ENCODE measurements around the gene ZFAND3.

ZFAND3 gene

GRCh38 chr6:37897818-37898515 is 78.4 kb downstream of the ZFAND3 start:
- DNase-seq, result no peak

- DNase-seq, result no peak
Observed at GRCh38 chr6:37903351-37904340, 84.1 kb downstream of the ZFAND3 start.

- no peak for DNase-seq
Observed at GRCh38 chr6:37904590-37904989, 85.1 kb downstream of the ZFAND3 start.

- DNase-seq, result no peak
Observed at GRCh38 chr6:37906121-37906520, 86.6 kb downstream of the ZFAND3 start.

- DNase-seq, result no peak
Observed at GRCh38 chr6:37910998-37911397, 91.5 kb downstream of the ZFAND3 start.

GRCh38 chr6:37913210-37913609 is 93.7 kb downstream of the ZFAND3 start:
- DNase-seq, result no peak

- no peak for DNase-seq
Observed at GRCh38 chr6:37915463-37915862, 95.9 kb downstream of the ZFAND3 start.

- no peak for DNase-seq
Observed at GRCh38 chr6:37916149-37916548, 96.6 kb downstream of the ZFAND3 start.

GRCh38 chr6:37916675-37917074 is 97.1 kb downstream of the ZFAND3 start:
- DNase-seq, result no peak

GRCh38 chr6:37917566-37917965 is 98.0 kb downstream of the ZFAND3 start:
- no peak for DNase-seq

GRCh38 chr6:37919417-37920157 is 100.1 kb downstream of the ZFAND3 start:
- no peak for DNase-seq

- no peak for DNase-seq
Observed at GRCh38 chr6:37920667-37921066, 101.1 kb downstream of the ZFAND3 start.

GRCh38 chr6:37922563-37922962 is 103.0 kb downstream of the ZFAND3 start:
- no peak for DNase-seq

- no peak for DNase-seq
Observed at GRCh38 chr6:37923514-37923913, 104.0 kb downstream of the ZFAND3 start.

GRCh38 chr6:37926661-37927060 is 107.1 kb downstream of the ZFAND3 start:
- no peak for DNase-seq

- no peak for DNase-seq
Observed at GRCh38 chr6:37928217-37928616, 108.7 kb downstream of the ZFAND3 start.

- no peak for DNase-seq
Observed at GRCh38 chr6:37930288-37930971, 110.9 kb downstream of the ZFAND3 start.

- no peak for DNase-seq
Observed at GRCh38 chr6:37931066-37931465, 111.5 kb downstream of the ZFAND3 start.

- no peak for DNase-seq
Observed at GRCh38 chr6:37934276-37934675, 114.7 kb downstream of the ZFAND3 start.

- no peak for DNase-seq
Observed at GRCh38 chr6:37936150-37936549, 116.6 kb downstream of the ZFAND3 start.

- no peak for DNase-seq
Observed at GRCh38 chr6:37936906-37937305, 117.4 kb downstream of the ZFAND3 start.

GRCh38 chr6:37938909-37939308 is 119.4 kb downstream of the ZFAND3 start:
- DNase-seq, result no peak
